RCC 7860 (cell line): Measurements from ENCODE around the gene TBC1D10B.
"Not testable (repeated sequence)": the region's sequence is repeated elsewhere in the genome, so short reads cannot be mapped to it uniquely, and the experiment has no call there.

ENCODE experiments used
- DNase-seq: peaks from one replicate; pipeline ENCODE4 v3.0.0-alpha.2; 2015; ENCODE audit warnings: low spot score
- FAIRE-seq: peaks from 2 replicates; lab custom pipeline; 2012; peaks lifted over from hg19 to GRCh38; lab: Jason Lieb, UNC

Gene TBC1D10B

DNA sequence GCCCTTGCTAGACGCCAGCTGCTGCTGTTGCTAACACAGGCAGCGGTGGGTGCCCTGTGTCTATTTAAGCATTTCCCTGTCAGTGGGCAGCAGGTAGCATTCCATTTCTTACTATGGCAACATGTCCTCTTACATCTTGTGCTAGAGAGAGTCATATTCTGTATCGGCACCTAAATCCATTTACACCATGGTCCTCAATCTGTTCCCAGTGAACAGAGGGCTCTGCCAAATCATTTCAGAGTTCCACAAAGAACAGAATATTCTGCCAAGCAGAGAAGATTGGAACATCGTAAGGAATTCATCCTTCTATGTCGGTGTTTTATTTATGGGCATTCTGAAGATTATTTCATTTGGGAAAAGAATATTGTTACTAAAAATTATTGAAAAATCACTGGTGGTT, 31.6 kb downstream of the TBC1D10B start:
- DNase-seq: not testable (repeated sequence)

DNA sequence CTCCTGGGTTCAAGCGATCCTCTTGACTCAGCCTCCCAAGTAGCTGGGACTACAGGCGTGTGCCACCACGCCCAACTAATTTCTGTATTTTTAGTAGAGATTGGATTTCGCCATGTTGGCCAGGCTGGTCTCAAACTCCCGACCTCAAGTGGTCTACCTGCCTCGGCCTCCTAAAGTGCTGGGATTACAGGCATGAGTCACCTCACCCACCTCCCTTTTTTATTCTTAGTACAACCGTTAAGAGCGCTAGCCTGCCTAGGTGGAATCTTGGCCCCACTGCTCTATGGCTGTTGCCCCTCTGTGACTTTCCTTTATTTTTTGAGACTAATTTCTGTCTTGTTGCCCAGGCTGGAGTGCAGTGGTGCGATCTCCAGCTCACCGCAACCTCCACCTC, 32.3 kb downstream of the TBC1D10B start:
- FAIRE-seq: not testable (repeated sequence)

More for the DNA sequence above, 31.6 kb downstream of the TBC1D10B start:
- FAIRE-seq: not testable (repeated sequence)

DNA sequence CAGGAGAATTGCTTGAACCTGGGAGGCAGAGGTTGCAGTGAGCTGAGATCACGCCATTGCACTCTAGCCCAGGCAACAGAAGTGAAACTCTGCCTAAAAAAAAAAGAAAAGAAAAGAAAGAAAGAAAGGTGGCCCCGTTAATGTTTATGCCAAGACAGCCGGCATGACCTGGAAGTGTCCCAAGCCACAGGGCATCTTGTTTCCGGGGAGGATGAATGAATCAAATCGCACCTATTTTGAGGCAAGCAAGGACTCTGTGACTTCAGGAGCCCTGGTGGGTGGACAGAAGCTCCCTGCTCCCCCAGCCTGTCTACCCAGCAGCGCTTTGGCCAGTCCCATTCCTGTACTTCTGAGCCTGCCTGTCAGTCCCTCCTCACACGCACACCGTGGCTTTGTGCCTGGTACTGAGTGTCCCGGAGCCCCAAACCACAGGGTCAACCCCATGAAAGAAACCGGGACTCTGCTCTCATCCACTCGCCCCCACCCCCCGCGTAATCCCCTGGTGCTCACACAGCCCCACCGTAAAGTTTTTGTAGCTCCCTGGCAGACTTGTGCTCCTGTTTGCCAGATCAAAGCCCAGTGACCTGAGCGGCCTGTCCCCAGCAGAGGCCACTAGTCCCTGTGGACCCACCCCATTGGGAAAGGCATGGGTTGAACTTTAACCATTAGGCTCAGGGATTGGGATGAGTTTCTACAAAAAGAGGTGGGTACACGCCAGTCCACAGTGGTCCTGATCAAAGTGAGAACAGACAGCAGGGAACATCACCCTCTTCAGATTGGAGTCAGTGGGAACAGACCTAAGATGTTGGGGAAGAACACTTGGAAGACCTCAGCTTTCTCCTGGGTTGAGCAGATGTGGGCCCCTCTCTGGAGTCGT, 34.5 kb downstream of the TBC1D10B start:
- DNase-seq (peak; percentile 55), FAIRE-seq (no peak)

More for the DNA sequence above, 32.3 kb downstream of the TBC1D10B start:
- DNase-seq: not testable (repeated sequence)

DNA sequence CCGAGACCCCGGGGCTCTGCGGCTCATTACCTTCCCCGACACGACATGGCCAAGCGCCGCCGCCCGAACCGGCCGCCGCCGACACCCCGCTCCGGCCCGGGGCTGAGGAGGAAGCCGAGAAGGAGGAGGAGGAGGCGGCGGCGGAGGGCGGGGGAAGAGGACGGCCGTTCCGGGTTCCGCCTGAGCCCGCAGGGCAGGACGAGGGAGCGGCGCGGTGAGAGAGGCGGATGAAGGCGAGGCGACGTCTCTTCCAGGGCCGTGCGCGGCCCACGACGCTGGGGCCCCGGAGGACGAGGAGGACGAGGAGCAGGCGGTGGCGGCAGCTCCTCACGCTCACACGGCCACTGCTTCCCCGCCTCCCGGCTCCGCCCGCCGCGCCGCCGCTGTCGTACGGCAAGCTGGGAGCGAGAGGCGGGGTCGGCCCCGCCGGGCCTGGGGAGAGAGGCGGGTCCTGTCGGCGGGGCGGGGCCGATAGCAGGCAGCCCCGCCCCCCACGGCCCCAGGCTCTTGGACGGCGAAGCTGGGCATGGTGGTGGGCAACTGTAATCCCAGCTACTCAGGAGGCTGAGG, 35.2 kb downstream of the TBC1D10B start:
- peak; percentile 55 for DNase-seq
- not testable (repeated sequence) for FAIRE-seq

DNA sequence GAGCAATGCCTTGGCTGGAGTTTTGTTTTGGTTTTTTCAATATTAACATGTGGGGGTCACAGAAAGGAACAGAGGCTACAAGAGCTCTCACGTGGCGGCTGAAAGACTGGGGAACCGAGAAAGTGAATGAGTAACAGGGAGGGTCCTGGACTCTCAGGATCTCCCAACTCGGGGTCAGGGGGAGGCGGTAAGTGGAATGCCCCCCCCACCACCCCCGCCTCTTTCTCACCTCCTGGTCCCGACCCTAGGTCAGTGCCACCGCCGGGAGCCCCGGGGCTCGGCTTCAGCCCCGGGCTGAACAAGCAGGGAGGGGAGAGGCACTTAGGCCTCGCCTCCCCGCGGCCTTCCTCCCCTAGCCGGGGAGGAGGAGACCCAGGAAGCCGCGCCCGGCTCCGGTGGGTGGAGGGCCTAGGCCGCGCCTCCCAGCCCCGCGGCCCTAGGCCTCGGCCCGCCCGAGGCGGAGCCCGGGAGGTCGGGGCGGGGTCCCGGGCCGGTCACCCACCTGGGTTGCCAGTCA, 35.8 kb downstream of the TBC1D10B start:
- DNase-seq: peak; percentile 40
- not testable (repeated sequence) for FAIRE-seq

DNA sequence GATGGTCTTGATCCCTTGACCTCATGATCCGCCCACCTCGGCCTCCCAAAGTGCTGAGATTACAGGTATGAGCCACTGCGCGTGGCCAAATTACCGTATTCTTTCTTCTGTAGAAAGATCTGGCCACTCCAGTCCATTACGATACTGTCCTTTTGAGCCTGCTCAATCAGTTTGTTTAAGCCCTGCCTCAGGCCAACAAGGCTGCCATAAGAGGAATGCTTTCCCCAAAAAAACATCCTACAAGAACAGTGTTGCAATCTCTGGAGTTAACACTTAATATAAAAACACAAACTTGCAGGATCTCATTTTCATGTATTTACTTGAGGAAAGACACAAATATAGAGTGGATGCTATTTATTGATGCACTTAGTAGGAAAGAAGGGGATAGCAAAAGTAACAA, 46.1 kb downstream of the TBC1D10B start:
- not testable (repeated sequence) for FAIRE-seq, DNase-seq

DNA sequence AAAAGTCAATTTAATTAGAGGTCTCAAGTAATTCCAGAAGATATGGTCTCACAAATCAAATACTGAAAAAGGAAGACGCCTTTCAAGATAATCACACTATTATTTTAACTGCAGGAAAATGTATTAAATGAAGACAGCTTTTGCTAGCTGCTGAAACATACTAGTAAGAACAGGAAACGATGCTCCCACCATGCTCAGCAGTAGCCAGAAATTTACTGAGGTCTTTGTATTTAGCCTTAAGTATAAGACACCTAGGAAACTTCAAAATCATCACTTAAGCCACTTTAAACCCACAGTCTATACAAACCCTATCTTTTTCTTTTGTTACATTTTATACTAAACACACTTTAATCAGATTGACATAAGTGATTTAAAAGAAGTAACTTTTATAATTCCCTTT, 51.6 kb downstream of the TBC1D10B start:
- FAIRE-seq: peak; percentile 11
- not testable (repeated sequence) for DNase-seq

DNA sequence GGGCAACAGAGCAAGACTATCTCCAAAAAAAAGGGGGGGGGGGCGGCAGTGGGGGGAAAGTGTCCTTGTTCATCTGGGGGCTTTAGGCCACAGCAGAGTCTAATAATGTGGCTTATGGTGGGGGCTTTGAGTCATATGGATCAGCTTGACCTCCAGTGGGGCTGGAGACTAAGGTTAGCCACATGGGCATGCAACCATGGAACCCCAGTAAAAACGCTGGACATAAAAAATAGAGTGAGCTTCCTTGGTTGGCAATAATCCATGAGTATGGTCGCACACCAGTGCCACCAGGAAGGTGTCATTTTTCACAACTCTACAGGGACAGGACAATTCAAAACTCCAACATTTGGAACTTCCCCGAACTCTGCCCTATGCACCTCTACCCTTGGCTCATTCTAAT, 59.4 kb downstream of the TBC1D10B start:
- FAIRE-seq, DNase-seq: not testable (repeated sequence)

DNA sequence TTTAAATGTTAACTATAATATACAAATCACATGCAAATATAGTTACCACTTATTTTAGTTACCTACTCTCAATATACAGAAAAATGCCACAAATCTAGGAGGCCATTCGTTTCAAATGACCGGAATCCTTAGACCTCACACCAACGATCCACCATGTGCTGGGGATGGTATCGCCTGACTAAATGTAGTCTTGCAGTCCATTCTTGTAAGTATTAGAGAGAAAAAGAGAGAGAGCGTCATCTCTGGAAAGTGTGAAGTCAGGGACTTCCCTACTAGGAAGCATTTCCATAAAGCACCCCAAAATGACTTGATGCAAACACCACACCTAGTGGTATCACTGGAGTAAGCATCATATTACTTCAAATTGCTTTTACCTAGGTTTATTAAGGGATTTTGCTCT, 61.0 kb downstream of the TBC1D10B start:
- not testable (repeated sequence) for DNase-seq, FAIRE-seq
